GM12892 (cell line): Measurements from ENCODE around the gene ARHGEF12.

Experiments
- DNase-seq: peaks from one replicate; pipeline ENCODE4 v3.0.0; 2011; ENCODE audit not compliant: insufficient read length
- FAIRE-seq: peaks from 2 replicates; lab custom pipeline; 2011; peaks lifted over from hg19 to GRCh38; lab: Jason Lieb, UNC
- POLR2A ChIP-seq: IDR thresholded peaks from 2 replicates; pipeline ENCODE4 v1.6.1; 2011; ENCODE audit warnings: low read depth, low read length, control low read depth
- POLR2AphosphoS5 ChIP-seq: IDR thresholded peaks from 2 replicates; pipeline ENCODE4 v1.6.1; 2011; ENCODE audit warnings: low read depth, low read length, control low read depth
- TAF1 ChIP-seq: IDR thresholded peaks from 2 replicates; pipeline ENCODE4 v1.6.1; 2011; ENCODE audit warnings: low read depth, mild to moderate bottlenecking, control low read depth, low read length, borderline replicate concordance

Gene ARHGEF12

DNA sequence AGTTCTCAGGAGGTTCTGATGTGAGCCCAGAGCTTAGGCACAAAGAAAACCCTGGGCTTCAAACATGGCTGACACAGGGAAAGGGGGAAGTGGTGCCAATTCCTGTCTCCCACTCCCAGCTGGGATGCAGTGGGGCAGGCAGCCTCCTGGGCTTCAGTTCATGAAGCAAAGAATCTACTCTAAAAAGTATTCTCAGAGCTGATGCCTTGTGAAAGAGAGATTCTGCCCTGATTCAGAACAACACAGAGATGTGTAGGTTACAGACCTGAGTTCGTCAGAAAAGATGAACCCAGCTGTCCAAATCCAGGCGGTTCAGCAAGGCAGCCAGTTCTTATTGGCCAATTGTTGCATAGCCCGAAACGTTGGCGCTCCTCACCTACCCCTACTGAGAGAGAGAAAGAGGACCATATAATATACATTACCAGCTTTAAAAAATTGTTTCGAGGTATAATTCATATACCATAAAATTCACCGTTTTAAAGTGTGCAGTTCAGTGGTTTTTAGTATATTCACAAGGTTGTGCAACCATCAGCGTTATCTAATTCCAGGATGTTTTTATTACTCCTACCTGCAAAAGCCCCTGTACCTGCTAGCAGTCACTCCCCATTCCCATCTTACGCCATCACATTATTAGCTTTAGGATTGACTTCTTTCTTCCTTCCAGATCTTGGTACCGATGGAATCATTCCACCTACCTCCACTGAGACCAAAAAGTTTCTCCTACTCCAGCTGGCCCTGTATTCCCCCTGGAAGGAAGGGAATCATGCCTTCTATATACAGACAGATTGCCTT lies 18.3 kb upstream of the ARHGEF12 start:
- DNase-seq (no peak), FAIRE-seq (no peak)
- TF ChIP-seq POLR2AphosphoS5 (no peak), TAF1 (no peak), POLR2A (no peak)

DNA sequence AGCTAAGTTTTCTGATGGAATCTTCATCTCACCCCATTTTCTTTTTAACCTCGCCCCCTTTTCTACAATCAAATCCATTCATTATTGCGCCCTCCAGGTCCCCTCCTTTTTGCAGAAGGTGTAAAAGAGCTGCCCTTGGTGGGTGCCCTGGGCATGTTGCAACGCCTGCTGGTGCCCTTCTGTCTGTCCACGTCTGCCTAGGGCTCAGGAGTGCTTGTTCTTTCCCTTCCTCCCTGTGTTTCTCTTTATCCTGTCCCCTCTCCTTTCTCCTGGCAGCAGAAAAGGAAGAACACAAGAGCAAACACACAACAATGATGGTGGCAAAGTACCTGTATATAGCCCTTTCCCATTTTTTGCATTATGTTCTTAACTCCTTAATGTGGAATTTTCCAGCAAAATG lies 17.3 kb upstream of the ARHGEF12 start:
- no peak for DNase-seq
- TF ChIP-seq POLR2AphosphoS5 (no peak), TAF1 (no peak), POLR2A (no peak)
- no peak for FAIRE-seq

DNA sequence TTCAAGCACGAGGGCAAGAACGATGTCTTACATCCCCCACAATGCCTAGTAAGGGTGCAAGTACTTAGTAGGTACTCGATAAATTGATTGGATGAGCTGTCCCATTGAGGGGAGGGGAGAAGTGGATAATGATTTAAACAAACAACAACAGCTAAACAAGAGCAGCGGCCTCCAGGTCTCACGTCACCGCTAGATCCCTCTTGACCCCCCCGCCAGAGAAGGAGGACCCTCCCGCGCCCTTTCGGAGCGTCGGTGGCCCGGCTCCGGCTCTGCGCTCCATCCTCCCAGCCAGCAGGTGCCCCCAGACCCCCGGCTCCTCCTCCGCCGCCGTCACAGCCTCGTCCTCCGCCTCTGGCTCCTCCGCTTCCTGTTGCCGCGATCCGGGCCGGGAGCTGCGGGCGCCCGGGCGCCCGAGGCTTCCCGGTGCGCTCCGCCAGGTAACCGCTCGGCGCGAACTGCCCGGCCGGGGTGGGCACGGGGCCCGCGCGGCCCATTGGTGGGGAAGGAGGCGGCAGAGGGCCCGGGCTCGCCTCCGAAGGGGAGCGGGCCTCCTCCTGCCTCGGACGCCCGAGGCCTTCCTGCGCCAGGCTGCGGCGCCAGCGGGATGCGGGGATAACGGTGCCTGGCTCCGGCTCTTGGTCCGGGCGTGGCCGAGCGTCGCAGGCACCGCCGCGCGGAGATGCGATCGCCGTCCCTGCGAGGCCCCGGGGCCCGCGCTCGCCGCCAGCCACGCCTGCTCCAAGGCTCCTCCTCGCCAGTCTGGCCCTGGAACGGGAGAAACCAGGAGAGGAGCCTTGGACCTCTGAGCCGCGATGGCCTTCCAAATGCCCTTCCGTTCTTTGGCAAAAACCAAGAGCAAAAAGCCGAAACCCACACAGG lies 11.0 kb upstream of the ARHGEF12 start, which contains the start of gene TLCD5:
TSS of gene TLCD5 (plus strand) at position 368 of the 879 bp plus-strand sequence. CDS start 2,143 bp downstream, outside the sequence.
- peak; percentile 54 for FAIRE-seq
- peak; percentile 27 for DNase-seq
- TF ChIP-seq POLR2A (0 out of 2 replicates have a peak, but pooled peaks have one; percentile 20), POLR2AphosphoS5 (no peak), TAF1 (no peak)

DNA sequence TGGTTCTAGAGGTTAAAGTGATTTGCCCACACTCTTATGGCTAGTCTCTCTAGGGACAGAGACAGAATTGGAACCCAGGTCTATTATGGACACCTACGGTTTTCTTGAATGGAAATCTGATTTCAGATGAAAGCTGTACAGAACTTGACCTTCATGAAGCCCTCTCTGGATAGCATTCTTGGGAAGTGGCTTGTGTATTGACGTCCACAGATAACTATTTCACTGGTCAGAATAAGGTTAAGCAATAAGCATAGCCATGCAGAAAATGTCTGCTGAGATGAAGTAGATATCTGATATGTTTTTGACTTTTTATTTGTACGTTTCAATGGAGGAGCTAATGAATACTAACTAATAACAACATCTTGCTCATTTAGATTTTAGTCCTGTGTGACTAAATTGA lies 10.0 kb upstream of the ARHGEF12 start:
- DNase-seq = no peak
- no peak for FAIRE-seq
- TF ChIP-seq POLR2A (no peak), POLR2AphosphoS5 (no peak), TAF1 (no peak)

DNA sequence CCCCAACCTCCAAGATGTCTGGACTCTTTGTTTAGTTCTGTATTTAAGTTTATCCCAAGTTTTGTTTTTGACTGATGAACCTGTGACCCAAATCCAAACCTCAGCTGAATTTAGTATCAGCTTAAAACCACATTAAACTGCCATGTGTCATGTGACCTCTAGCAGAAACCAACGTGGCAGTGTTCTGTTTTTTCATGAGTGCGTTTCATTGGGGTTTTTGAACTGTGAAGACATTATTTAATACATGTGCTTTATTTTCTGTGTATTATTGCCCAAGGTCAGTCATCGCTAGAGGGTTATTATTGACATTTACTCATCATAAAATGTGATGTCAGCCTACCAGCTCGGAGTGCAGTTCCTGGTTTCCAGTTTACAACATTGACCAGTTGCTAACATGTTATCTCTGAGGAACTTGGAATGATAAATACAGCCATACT lies 9.3 kb upstream of the ARHGEF12 start:
- FAIRE-seq = peak; percentile 87
- TF ChIP-seq POLR2A = no peak
- TF ChIP-seq TAF1 = no peak
- TF ChIP-seq POLR2AphosphoS5 = no peak
- DNase-seq = no peak

DNA sequence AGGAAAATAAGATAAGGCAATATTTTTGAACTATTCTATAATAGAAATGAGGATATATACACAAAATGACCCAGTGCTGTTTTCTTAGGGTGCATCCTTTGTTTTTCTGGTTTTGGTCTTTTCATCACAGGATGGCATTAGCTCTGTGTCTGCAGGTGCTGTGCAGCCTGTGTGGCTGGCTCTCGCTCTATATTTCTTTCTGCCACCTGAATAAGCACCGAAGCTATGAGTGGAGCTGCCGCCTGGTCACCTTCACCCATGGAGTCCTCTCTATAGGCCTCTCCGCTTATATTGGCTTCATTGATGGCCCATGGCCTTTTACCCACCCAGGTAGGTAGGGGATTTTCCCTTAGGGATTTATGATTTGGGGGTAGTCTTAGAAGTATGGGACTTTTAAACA lies 8.9 kb upstream of the ARHGEF12 start:
- DNase-seq = no peak
- no peak for TF ChIP-seq TAF1
- TF ChIP-seq POLR2A = no peak
- no peak for TF ChIP-seq POLR2AphosphoS5
- no peak for FAIRE-seq

DNA sequence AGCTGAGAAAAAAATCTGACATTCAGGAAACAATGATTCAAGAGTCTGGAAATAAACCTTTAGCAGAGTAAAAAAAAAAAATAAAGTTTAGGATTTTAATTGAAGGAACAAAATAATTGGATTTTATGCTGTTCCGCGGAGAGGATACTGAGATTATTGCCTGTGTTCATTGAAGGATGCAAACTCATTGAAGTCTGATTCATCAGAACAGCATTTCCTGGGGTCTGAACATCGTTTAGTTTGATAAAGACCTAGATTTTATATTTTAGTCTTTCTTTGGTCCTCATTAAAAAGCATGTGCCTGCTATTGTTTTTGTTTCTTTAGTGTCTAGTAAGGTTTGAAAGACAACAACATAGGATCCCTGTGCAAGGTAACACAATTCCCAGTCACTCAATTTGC lies 6.7 kb upstream of the ARHGEF12 start:
- FAIRE-seq = no peak
- TF ChIP-seq POLR2AphosphoS5 (no peak), TAF1 (no peak), POLR2A (no peak)
- DNase-seq = no peak

DNA sequence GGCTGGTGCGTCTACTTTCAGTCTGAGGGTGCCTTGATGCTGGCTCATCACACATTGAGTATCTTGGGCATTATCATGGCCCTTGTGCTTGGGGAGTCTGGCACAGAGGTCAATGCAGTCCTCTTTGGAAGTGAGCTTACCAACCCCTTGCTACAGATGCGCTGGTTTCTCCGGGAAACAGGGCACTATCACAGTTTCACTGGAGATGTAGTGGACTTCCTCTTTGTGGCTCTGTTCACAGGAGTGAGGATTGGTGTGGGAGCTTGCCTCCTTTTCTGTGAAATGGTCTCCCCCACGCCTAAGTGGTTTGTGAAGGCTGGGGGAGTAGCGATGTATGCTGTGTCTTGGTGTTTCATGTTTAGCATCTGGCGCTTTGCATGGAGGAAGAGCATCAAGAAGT lies 6.2 kb upstream of the ARHGEF12 start:
- DNase-seq (no peak), FAIRE-seq (no peak)
- TF ChIP-seq TAF1 = no peak
- no peak for TF ChIP-seq POLR2A
- no peak for TF ChIP-seq POLR2AphosphoS5

DNA sequence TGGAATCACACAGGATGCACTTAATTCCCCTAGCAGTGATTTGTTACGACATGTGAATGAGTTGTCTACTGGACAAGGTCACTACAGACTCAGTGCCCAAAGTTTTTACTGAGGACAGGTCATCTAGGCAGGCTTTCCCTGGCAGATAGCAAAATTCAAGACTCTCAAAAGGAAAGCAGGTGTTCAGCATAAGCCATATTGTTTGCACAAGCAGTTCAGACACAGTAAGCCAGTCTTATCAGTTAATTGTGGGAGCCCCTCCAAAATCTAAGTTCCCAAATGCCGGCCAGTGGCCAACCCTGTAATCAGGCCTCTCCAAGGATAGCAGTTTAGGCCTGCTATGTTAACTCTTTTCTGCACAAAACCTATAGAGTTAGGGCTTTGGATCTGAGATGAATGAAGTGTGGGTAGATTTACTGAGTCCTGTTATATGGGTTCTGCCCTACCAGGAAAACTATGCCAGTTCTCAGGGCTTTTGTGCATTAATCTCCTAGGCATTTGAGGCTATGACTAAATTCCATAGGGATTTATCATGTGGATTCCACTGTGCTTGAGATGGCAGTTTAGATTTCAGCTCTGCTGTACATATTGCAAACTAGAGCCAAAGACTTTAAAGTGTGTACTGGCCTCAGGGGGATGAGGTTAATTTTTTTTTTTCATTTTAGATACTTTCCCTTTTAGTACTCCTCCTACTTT lies 4.8 kb upstream of the ARHGEF12 start:
- TF ChIP-seq TAF1 = no peak
- no peak for TF ChIP-seq POLR2AphosphoS5
- FAIRE-seq (no peak), DNase-seq (no peak)

DNA sequence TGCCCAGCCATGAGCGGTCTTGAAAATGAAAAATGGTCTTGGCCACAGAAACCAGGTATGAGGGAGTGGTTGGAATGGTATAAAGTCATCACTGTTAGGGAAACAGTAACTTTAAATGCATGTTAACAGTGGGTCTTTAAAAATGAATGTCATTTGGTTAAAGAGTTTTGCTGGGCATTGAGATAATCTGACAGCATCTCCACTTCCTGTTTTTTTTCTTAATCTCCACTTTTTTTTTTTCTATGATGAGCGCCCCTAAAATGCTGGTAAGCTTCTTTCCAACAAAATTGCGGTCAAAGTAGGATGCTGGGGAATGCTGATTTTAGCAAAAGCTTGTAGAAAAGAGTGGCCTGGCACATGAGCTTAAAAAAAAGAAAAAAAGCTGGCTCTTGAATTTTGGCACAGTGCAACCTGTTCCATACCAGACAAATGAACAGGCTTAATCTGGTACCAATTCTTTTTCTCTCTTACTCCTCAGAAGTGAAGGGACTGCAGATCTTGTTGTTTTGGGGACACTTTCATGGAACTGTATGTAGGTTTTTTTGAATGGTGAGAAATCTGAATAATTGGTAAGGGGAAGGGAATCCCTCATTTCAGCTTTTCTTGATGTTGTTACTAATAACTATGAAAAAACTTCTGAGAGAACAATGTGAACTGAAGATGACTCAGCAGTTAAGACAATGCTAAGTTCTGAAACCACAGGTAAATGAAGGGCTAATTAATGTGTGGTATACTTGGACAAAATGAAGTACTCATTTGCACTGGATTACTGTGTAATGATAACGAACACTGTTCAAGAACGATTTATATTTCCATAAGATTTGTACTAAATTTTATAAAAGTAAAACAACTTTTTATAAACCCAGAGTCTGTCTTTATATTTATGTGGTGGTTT lies 3.1 kb upstream of the ARHGEF12 start:
- TF ChIP-seq TAF1 (no peak), POLR2A (no peak), POLR2AphosphoS5 (no peak)
- FAIRE-seq (no peak), DNase-seq (no peak)

DNA sequence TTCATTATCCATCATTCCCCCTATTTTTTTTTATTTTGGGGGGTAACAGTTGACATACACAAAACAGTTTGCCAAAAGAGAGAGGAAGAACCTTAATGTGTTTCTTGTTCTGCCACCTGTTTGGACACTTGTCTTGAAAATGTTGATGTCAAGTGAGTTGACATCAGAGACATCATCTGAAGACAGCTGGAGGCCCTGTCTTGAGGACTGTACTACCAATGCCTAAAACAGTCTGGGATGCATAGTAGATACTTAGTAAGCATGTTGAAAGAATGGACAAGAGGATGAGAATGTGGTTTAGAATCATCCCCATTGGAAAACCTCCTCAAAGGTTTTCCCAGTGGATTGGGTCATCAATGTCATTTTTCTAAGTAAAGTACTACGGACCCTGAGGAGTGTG lies 2.4 kb upstream of the ARHGEF12 start:
- TF ChIP-seq POLR2AphosphoS5 (no peak), TAF1 (no peak), POLR2A (no peak)
- DNase-seq = no peak
- FAIRE-seq = no peak
